ENCODE measurements around the gene PCSK2.

Gene PCSK2

DNA sequence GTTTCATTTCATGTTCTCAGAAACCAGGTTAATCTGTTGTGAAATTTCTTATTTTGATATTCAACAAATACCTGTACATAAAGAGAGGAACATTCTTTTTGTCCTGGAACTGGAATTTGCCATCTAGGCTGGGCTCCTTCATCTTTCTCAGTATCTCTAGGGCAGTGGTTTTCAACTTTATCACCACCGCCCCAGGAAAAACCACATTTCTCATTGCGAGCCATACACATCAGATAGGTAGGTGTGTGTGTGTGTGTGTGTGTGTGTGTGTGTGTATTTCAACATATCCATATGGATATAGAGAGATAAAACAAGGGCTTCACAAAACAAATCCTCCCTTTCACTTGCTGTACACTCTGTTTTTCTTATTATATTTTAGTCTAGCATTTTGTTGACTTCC lies 280.2 kb downstream of the PCSK2 start:
- Mint-ChIP-seq H3K27ac (no peak overlapping the region), H3K4me1 (ENCODE audit: low read depth) (peaks cover 37% of the 10 kb centered on the region), H3K27me3 (no peaks in the 10 kb centered on the region), H3K36me3 (ENCODE audit: low read depth) (no peaks in the 10 kb centered on the region), H3K9me3 (no peaks in the 10 kb centered on the region), H3K4me3 (no peak overlapping the region)
- DNase-seq = no peak

DNA sequence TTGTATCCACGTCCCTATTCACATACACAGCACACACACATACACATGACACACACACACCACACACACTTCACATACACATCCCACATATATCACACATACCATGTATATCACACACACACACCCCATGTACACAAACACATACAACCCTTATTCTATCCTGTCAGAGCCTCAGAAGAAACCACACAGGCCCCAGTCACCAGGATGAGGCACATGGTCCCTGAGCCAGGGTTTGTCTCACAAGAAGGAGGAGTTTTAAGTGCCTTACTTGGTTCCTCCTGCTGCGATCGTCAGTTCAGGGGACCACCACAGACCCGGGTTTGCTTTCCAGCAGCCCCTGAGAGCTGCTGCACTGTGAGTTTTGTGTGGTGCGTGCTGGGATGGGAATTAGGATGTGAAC lies 280.7 kb downstream of the PCSK2 start:
- no peak overlapping the region for H3K4me3 Mint-ChIP-seq
- no peaks in the 10 kb centered on the region for H3K27me3 Mint-ChIP-seq
- H3K9me3 Mint-ChIP-seq = no peaks in the 10 kb centered on the region
- H3K4me1 Mint-ChIP-seq (ENCODE audit: low read depth) = peaks cover 37% of the 10 kb centered on the region
- DNase-seq = no peak
- peak overlapping the region; percentile 3 for H3K27ac Mint-ChIP-seq
- H3K36me3 Mint-ChIP-seq (ENCODE audit: low read depth) = no peaks in the 10 kb centered on the region

DNA sequence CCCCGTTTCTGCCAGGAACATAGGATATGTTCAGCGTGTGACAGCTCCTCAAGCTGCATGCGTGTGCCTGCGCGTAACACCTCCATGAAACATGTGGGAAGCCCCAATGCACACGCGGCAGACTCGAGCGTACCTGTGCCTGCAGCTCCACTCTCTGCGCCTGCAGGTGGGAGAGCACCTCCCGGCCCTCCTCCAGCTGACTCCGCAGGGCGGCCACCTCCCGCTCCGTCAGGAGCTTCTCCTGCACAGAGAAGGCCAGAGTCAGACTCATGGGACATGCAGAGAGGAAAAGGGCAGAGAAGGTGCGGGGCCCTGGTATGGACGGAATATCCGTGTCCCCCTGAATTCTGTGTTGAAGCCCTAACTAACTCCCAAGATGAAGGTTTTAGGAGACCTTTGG lies 281.9 kb downstream of the PCSK2 start:
- no peak overlapping the region for H3K4me3 Mint-ChIP-seq
- no peak for DNase-seq
- H3K9me3 Mint-ChIP-seq = no peaks in the 10 kb centered on the region

DNA sequence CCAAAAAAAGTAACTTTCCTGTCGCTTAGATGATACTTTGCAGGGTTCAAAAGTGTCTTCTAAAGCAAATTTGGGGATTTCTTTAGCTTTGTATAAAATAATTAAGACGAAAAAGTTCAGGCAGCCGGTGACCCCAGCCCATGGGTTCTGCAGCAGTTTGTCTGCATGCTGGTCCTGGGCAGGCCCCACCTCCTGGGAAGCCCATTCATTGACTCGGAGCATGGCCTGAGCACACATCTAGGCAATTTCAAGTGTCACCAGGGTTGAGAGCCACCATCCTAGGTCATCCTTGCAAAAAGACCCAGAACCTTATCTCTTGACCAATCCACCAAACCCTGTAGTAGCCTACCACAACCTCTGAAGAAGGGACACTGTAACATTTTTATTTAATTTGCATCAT lies 283.7 kb downstream of the PCSK2 start:
- H3K27me3 Mint-ChIP-seq = no peaks in the 10 kb centered on the region
- H3K4me1 Mint-ChIP-seq (ENCODE audit: low read depth) = peaks cover 23% of the 10 kb centered on the region
- H3K27ac Mint-ChIP-seq = no peak overlapping the region
- no peaks in the 10 kb centered on the region for H3K9me3 Mint-ChIP-seq
- no peak overlapping the region for H3K4me3 Mint-ChIP-seq
- no peaks in the 10 kb centered on the region for H3K36me3 Mint-ChIP-seq (ENCODE audit: low read depth)
- DNase-seq = no peak

More for the DNA sequence above, 281.9 kb downstream of the PCSK2 start:
- Mint-ChIP-seq H3K36me3 (ENCODE audit: low read depth) (no peaks in the 10 kb centered on the region), H3K27ac (no peak overlapping the region), H3K27me3 (no peaks in the 10 kb centered on the region), H3K4me1 (ENCODE audit: low read depth) (peaks cover 36% of the 10 kb centered on the region)

DNA sequence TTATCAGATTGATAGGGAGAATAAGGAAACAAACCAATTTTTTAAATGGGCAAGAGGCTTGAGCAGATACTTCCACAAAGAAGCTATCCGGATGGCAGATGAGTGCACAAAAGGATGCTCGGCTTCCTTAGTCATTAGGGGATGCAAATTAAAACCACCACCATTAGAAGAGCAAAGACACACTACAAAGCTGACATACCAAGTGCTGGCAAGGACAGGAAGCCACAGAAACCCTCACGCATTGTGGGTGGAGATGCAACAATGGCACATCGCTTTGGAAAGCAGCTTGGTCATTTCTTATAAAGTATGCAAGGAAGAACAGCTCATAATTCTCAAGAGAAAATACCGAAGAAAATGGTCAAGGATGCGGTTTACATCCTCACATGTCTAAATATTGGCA lies 284.6 kb downstream of the PCSK2 start:
- Mint-ChIP-seq H3K4me1 (ENCODE audit: low read depth) (peaks cover 16% of the 10 kb centered on the region), H3K27ac (no peak overlapping the region), H3K36me3 (ENCODE audit: low read depth) (no peaks in the 10 kb centered on the region), H3K9me3 (no peaks in the 10 kb centered on the region), H3K4me3 (no peak overlapping the region), H3K27me3 (no peaks in the 10 kb centered on the region)
- no peak for DNase-seq

DNA sequence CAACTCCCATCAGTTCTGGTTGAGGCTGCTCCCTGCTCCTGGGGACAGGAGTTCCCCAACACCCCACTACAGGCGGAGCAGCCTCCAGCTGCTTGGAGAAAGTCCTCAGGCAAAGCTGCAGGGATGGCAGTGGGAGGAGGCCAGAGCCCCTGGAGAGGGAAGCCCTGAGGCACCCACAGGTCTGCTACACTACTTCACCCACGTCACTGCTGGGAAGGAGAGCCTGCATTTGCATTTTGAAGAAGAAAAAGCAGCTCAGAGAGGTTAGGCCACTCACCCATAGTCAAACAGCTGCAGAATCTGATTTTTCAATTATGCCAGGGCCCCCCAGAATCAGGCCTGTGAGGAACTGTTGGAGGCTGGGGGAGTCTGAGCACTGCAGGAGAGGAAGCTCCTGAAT lies 287.1 kb downstream of the PCSK2 start:
- H3K9me3 Mint-ChIP-seq = no peaks in the 10 kb centered on the region
- peaks cover 9% of the 10 kb centered on the region for H3K4me1 Mint-ChIP-seq (ENCODE audit: low read depth)
- H3K27ac Mint-ChIP-seq = no peak overlapping the region
- no peak for DNase-seq
- H3K36me3 Mint-ChIP-seq (ENCODE audit: low read depth) = no peaks in the 10 kb centered on the region
- H3K4me3 Mint-ChIP-seq = no peak overlapping the region
- H3K27me3 Mint-ChIP-seq = no peaks in the 10 kb centered on the region

DNA sequence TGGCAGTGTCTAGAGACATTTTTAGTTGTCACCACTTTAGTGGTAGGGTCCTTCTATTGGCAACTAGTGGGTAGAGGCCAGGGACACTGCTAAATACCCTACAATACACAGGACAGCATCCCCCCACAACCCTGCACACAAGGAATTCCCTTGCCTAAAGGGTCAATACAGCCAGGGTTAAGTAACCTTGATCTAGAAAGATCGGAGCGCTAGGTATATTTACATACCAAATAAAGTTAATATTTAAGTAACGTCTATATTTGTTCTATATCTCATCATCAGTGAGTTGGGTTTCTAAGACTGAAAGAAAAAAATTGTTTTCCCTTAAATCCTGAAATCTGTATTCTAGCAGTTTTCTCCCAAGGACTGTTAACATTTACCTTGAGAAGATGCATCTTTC lies 288.2 kb downstream of the PCSK2 start:
- Mint-ChIP-seq H3K4me3 (no peak overlapping the region), H3K36me3 (ENCODE audit: low read depth) (no peaks in the 10 kb centered on the region), H3K4me1 (ENCODE audit: low read depth) (peaks cover 9% of the 10 kb centered on the region), H3K27me3 (no peaks in the 10 kb centered on the region), H3K27ac (no peak overlapping the region), H3K9me3 (no peaks in the 10 kb centered on the region)
- DNase-seq = no peak

DNA sequence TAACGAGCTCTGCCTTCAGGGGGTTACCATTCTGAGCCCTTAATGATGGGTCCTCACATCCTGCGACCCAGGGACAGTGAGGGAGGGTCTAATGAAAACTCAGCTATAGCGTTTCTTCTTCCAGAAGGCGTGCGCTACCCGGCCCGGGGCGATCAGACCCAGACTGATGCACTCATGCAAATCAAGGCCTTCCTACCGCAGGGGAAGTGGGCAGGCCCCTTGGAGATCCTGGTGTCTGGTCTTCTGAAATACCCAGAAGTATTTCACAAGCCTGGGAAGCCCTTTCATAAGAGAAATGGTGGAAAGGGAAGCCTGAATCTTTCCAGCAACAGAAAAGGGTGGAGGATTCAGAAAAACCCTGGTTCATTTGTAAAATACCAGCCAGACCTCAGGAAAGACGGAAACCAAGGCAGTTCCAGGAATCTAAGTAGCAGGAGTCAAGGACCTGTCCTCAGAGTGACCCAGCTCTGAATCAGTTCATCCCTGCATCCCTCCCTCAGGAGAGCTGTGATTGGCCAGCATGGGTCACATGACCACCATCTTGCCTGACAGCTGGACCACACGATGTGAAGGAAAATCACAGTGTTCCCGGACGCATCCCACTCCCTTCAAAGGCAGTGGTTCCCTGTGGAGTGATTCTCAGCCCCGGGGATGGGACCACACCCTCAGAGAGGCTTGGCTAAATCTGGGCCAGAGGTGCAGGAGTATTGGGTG lies 291.7 kb downstream of the PCSK2 start:
- no peak overlapping the region for H3K4me3 Mint-ChIP-seq
- no peaks in the 10 kb centered on the region for H3K4me1 Mint-ChIP-seq (ENCODE audit: low read depth)
- H3K36me3 Mint-ChIP-seq (ENCODE audit: low read depth) = no peaks in the 10 kb centered on the region
- H3K27ac Mint-ChIP-seq = no peak overlapping the region
- H3K9me3 Mint-ChIP-seq = no peaks in the 10 kb centered on the region
- DNase-seq = no peak
- no peaks in the 10 kb centered on the region for H3K27me3 Mint-ChIP-seq

DNA sequence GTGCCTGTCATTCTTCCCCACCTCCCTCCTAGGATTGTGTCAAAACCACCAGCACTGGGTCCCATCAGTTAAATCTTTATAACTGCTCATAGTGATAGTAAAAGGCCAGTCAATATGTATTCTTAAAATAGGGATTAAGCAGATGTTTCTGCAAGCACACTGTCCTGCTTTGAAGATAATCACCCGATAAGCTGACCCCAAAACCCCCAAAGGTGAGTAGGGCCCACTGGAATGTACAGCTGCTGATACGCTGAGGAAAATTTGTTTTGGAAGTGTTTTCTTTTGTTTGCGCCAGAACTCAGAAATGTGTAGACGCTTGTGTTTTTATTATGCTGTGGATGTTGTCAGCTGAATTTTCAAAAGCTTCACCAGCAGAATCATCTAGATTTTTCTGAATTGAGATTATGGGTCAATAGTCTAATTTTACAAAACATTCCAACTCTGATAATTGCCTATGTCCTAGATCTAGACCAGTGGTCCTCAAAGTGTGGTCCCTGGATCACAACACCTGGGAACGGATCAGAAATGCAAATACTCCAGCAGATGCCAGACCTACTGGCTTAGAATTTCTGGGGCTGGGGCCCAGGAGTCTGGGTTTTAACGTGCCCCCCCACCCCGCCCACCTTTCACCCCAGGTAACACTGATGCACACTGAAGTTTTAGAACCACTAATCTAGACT lies 292.9 kb downstream of the PCSK2 start:
- Mint-ChIP-seq H3K9me3 (no peaks in the 10 kb centered on the region), H3K27me3 (no peaks in the 10 kb centered on the region), H3K4me3 (no peak overlapping the region), H3K27ac (no peak overlapping the region), H3K36me3 (ENCODE audit: low read depth) (no peaks in the 10 kb centered on the region), H3K4me1 (ENCODE audit: low read depth) (no peaks in the 10 kb centered on the region)
- DNase-seq = no peak

DNA sequence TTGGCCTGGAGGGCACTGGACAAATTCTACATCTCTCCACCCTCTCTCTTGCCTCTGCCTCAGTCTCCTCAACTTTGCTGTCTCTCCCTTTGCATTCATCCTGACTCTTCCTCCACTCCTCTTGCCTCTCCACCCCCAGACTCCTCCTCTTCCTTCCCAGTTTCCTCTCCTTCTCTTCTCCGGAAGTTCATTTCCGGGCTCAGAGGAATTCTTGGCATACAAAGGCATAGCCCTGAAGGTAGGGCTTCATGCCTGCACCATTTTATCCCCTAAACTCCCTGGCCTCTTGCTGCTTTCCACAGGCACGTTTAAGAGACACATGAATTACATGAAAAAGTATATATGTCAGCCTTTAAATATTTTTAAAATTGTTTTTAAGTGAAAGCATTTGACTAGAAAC lies 293.7 kb downstream of the PCSK2 start:
- DNase-seq = no peak
- H3K9me3 Mint-ChIP-seq = no peaks in the 10 kb centered on the region
- H3K4me1 Mint-ChIP-seq (ENCODE audit: low read depth) = no peaks in the 10 kb centered on the region
- H3K27me3 Mint-ChIP-seq = no peaks in the 10 kb centered on the region
- H3K36me3 Mint-ChIP-seq (ENCODE audit: low read depth) = no peaks in the 10 kb centered on the region
- H3K27ac Mint-ChIP-seq = no peak overlapping the region
- H3K4me3 Mint-ChIP-seq = no peak overlapping the region

DNA sequence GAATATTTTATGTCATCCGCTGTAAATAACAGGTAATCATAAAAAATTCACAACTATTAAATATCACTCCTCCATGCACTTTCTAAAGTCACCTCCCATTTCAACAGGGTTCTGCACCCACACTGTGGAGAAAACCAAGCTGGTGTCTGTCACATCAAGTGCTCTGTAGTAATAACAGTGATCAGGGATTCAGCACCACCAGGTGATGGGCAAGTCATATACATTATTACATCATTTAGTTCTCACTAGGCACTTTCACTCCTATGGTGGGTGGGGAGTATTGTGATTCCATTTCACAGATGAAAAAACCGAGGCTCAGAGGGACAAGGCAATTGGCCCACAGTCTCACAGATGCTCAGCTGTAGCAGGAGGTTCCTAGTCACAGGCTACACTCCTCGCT lies 295.7 kb downstream of the PCSK2 start:
- Mint-ChIP-seq H3K27me3 (no peaks in the 10 kb centered on the region), H3K9me3 (no peaks in the 10 kb centered on the region), H3K36me3 (ENCODE audit: low read depth) (no peaks in the 10 kb centered on the region), H3K4me1 (ENCODE audit: low read depth) (no peaks in the 10 kb centered on the region), H3K27ac (no peak overlapping the region), H3K4me3 (no peak overlapping the region)
- DNase-seq = no peak

DNA sequence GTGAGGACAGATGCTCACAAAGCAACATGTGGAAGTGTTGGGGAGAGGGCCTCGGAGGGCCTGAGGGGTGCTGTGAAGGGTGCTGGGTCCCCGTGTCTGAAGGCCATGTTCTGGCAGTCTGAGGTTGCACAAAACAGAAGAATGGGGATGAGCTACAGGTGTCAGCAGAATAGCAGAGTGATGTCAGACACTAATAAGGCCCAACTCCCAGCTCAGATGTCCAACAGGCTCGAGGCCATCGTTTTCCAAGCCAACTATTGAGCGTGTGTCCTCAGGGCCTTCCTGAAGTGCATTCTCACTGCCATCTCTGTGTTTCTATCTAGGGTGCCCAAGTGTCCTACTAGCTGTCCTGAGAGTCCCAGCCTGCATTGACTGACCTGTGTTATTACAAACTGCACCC lies 296.5 kb downstream of the PCSK2 start:
- Mint-ChIP-seq H3K4me1 (ENCODE audit: low read depth) (no peaks in the 10 kb centered on the region), H3K27ac (no peak overlapping the region), H3K9me3 (no peaks in the 10 kb centered on the region), H3K4me3 (no peak overlapping the region), H3K27me3 (no peaks in the 10 kb centered on the region), H3K36me3 (ENCODE audit: low read depth) (no peaks in the 10 kb centered on the region)
- no peak for DNase-seq

DNA sequence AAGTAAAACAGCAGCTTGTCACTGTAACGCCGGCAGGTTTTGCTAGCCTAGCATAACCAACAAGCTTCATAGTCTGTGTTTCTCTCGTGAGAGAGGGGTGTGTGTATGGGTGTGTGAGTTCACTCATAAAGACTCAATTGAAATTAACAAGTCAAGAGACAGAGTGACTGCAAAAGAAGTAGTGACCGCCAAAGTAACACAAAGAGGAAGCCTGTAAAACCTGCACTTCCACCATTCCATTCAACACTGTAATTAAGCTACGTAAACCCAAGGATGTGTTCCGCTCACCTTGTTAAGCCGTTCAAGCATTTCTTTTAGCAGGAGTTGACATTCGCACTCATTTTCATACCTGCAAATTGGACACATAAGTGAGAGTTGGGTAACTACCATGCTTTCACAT lies 297.7 kb downstream of the PCSK2 start:
- Mint-ChIP-seq H3K9me3 (no peaks in the 10 kb centered on the region), H3K4me1 (ENCODE audit: low read depth) (no peaks in the 10 kb centered on the region), H3K4me3 (no peak overlapping the region), H3K36me3 (ENCODE audit: low read depth) (no peaks in the 10 kb centered on the region), H3K27me3 (peaks cover 3% of the 10 kb centered on the region), H3K27ac (no peak overlapping the region)
- DNase-seq = no peak

DNA sequence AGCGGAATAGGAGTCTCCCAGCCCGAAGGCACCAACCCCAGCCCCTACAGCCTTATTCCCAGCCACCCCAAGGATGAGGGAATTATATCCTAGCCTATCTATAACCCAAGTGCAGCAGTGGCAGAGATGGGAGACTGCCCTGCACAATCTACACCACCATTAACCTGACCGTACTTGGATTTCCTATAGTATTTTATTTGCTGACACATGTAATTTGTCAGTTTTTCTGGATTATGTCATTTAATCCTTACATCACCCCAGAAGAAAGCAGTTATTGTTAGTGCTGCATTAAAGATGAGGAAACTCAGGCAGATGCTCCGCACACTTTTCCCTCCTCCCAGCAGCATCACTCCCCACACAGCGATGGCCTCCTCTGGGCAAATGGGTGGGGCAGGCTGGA lies 298.3 kb downstream of the PCSK2 start:
- H3K9me3 Mint-ChIP-seq = no peaks in the 10 kb centered on the region
- no peak for DNase-seq
- H3K36me3 Mint-ChIP-seq (ENCODE audit: low read depth) = no peaks in the 10 kb centered on the region
- no peak overlapping the region for H3K4me3 Mint-ChIP-seq
- no peak overlapping the region for H3K27ac Mint-ChIP-seq
- peaks cover 9% of the 10 kb centered on the region for H3K27me3 Mint-ChIP-seq
- H3K4me1 Mint-ChIP-seq (ENCODE audit: low read depth) = no peaks in the 10 kb centered on the region

DNA sequence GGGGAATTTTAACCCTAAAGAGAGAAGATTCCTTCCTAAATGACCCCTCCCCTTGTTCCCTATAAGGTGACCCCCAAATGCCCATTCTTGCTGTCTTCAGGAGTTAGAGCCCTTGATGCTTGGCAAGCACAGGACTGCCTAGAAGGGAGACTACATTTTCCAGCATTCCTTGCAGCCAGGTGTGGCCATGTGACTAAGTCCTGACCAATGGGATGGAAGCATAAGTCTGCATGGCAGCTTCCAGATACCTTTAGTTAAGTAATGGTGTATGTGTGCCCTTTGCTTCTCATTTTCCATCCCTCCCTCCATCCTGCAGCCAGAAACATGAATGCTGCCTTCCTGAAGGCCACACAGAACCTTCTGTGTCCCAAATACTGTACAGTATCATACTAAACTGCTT lies 298.8 kb downstream of the PCSK2 start:
- Mint-ChIP-seq H3K27me3 (peaks cover 14% of the 10 kb centered on the region), H3K27ac (no peak overlapping the region), H3K4me1 (ENCODE audit: low read depth) (peaks cover 5% of the 10 kb centered on the region), H3K4me3 (no peak overlapping the region), H3K9me3 (no peaks in the 10 kb centered on the region), H3K36me3 (ENCODE audit: low read depth) (no peaks in the 10 kb centered on the region)
- no peak for DNase-seq

Measured in activated T-cell treated with anti-CD3 and anti-CD28 coated beads, Interleukin-2, amount 50 U/mL, for 24 hours (primary cell).